Gastroesophageal sphincter (tissue), 4 donors: Measurements from ENCODE around the gene APEX1. TPM values are rescaled to one million over a fixed set of nuclear protein-coding genes. Genes with fewer than 3 reads are reported as not detected.

Experiments
- ATAC-seq: fragments of 150-250 bp; one replicate; pipeline ENCODE4 v1.9.1; 2016; ENCODE audit warnings: mild to moderate bottlenecking, moderate library complexity
- H3K27ac ChIP-seq, 4 donors: fragments of 200-600 bp; sonication (generic) in 3 of 4; 1 replicate in 3 of 4; 2 replicates in 1 of 4; pipeline ENCODE4 v1.5.1; 2016 to 2019
- H3K27me3 ChIP-seq: fragments of 200-600 bp; sonication (generic); one replicate; pipeline ENCODE4 v1.5.1; 2019
- H3K36me3 ChIP-seq, 2 donors: fragments of 200-600 bp; sonication (generic); one replicate each; pipeline ENCODE4 v1.5.1; 2019; ENCODE audit warnings: control low read depth in 1 of 2
- H3K4me1 ChIP-seq, 3 donors: fragments of 200-600 bp; sonication (generic); 1 replicate in 2 of 3; 2 replicates in 1 of 3; pipeline ENCODE4 v1.5.1; 2016 to 2019; ENCODE audit warnings: control low read depth in 2 of 3
- H3K4me3 ChIP-seq, 2 donors: fragments of 200-600 bp; sonication (generic); one replicate each; pipeline ENCODE4 v1.5.1; 2019; ENCODE audit warnings: mild to moderate bottlenecking in 1 of 2, moderate library complexity in 1 of 2
- H3K9me3 ChIP-seq, 3 donors: fragments of 200-600 bp; sonication (generic); one replicate each; pipeline ENCODE4 v1.5.1; 2017 to 2019; ENCODE audit warnings: control low read depth in 2 of 3
- EP300 ChIP-seq: sonication (generic); formaldehyde crosslinking; IDR thresholded peaks from one replicate; pipeline ENCODE4 v1.6.1; 2017; ENCODE audit warnings: antibody characterized with exemption, mild to moderate bottlenecking
- POLR2A ChIP-seq, 2 donors: fragments of 450-650 bp; IDR thresholded peaks; one replicate each; pipeline ENCODE4 v1.6.1; 2017; ENCODE audit warnings: antibody characterized with exemption in 2 of 2, mild to moderate bottlenecking in 2 of 2, moderate library complexity in 1 of 2
- POLR2AphosphoS5 ChIP-seq: sonication (generic); formaldehyde crosslinking; IDR thresholded peaks from one replicate; pipeline ENCODE4 v1.6.1; 2017; ENCODE audit warnings: antibody characterized with exemption
- WGBS, 2 donors: methylation state at CpG; one replicate each; pipeline ENCODE4 v1.1.5; 2018; ENCODE audit warnings: low coverage in 1 of 2; 5-methylcytosine and 5-hydroxymethylcytosine counted together
- total RNA-seq, 4 donors: library from RNA; depleted of rRNA; stranded (reverse); fragments of >200 nt; gene quantifications; one replicate each; pipeline ENCODE4 v1.1.0, GENCODE V29; 2016
- TF ChIP-seq, protein P1 (sequence below), 4 experiments: fragments of 200-600 bp in 2 of 4; fragments of 450-650 bp in 2 of 4; sonication (generic) in 1 of 4; IDR thresholded peaks; one replicate each; pipeline ENCODE4 v1.5.1; 2017 to 2019; ENCODE audit warnings: antibody characterized with exemption in 4 of 4, mild to moderate bottlenecking in 2 of 4, moderate library complexity in 2 of 4

Gene APEX1
- total RNA-seq, 4 donors from 2014 or later, result 86.2 to 120 (median 98.0) TPM

- Histone ChIP-seq H3K36me3 (peaks cover 0 to under 1% of the 10 kb centered on the region in 2 donors), H3K27me3 (no peaks in the 10 kb centered on the region), H3K4me1 (peaks cover 4 to 34% (median 5%) of the 10 kb centered on the region in 3 donors), H3K4me3 (peak overlapping the region; percentile 47 to 88), H3K27ac (peak overlapping the region; percentile 70 to 98 (median 96)), H3K9me3 (no peaks in the 10 kb centered on the region)
- ATAC-seq, result no peak
- TF ChIP-seq EP300 (no peak), POLR2AphosphoS5 (no peak), POLR2A (IDR thresholded peaks at IDR 0.05) (no peak)
- TF ChIP-seq, protein P1, sequence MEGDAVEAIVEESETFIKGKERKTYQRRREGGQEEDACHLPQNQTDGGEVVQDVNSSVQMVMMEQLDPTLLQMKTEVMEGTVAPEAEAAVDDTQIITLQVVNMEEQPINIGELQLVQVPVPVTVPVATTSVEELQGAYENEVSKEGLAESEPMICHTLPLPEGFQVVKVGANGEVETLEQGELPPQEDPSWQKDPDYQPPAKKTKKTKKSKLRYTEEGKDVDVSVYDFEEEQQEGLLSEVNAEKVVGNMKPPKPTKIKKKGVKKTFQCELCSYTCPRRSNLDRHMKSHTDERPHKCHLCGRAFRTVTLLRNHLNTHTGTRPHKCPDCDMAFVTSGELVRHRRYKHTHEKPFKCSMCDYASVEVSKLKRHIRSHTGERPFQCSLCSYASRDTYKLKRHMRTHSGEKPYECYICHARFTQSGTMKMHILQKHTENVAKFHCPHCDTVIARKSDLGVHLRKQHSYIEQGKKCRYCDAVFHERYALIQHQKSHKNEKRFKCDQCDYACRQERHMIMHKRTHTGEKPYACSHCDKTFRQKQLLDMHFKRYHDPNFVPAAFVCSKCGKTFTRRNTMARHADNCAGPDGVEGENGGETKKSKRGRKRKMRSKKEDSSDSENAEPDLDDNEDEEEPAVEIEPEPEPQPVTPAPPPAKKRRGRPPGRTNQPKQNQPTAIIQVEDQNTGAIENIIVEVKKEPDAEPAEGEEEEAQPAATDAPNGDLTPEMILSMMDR (IDR thresholded peaks at IDR 0.05), result no peak
- 0 to 5% methylated on average over 6 to 8 of the region's 9 CpGs for WGBS, 2 donors
Measured at GRCh38 chr14:20413744-20414082, 41.3 kb upstream of the APEX1 start.

- H3K4me1 ChIP-seq, result peaks cover 4 to 34% (median 5%) of the 10 kb centered on the region in 3 donors
- TF ChIP-seq, protein P1 (IDR thresholded peaks at IDR 0.05), result peak; percentile 50 to 58 (median 56)
- no peak for TF ChIP-seq POLR2A (IDR thresholded peaks at IDR 0.05)
- H3K27me3 ChIP-seq, result no peaks in the 10 kb centered on the region
- 40 to 54% methylated on average over 3 of the region's 3 CpGs for WGBS, 2 donors
- H3K9me3 ChIP-seq, result no peaks in the 10 kb centered on the region
- no peaks in the 10 kb centered on the region for H3K36me3 ChIP-seq
- H3K4me3 ChIP-seq, result no peak overlapping the region
- peak; percentile 14 for ATAC-seq
- H3K27ac ChIP-seq, result peak overlapping the region in 1 of 4 donors; percentile 19
Measured at GRCh38 chr14:20415782-20416206, 39.2 kb upstream of the APEX1 start.

DNA sequence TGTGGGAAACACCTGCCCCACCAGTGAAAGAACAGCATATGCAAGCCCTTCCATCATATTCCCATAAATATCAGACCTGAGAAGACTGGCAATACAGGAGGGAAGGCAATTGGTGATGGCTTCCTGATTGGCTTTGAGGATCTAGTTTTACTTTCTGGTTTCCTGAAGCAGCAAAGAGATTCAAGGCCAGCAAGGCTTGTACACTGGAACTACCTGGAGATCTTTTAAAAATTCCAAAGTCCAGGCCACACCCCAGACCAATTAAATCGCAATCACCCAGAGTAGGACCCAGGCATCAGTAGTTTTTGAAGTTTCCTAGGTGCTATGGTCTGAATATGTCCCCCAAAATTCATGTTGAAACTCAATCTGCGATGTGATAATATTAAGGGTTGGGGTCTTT lies 38.8 kb upstream of the APEX1 start:
- WGBS, 2 donors, result 83 to 89% methylated on average over 1 to 2 of the region's 2 CpGs
- peaks cover 4 to 29% (median 5%) of the 10 kb centered on the region in 3 donors for H3K4me1 ChIP-seq
- no peak for ATAC-seq
- H3K4me3 ChIP-seq, result no peak overlapping the region
- peak overlapping the region in 1 of 4 donors; percentile 19 for H3K27ac ChIP-seq
- H3K36me3 ChIP-seq, result no peaks in the 10 kb centered on the region
- H3K9me3 ChIP-seq, result no peaks in the 10 kb centered on the region
- H3K27me3 ChIP-seq, result no peaks in the 10 kb centered on the region
- TF ChIP-seq POLR2A (IDR thresholded peaks at IDR 0.05) (no peak), EP300 (no peak), POLR2AphosphoS5 (no peak)
- TF ChIP-seq, protein P1 (IDR thresholded peaks at IDR 0.05), result no peak

GRCh38 chr14:20417250-20418186 lies 37.5 kb upstream of the APEX1 start:
- TF ChIP-seq, protein P1 (IDR thresholded peaks at IDR 0.05), result no peak
- no peak for TF ChIP-seq POLR2A (IDR thresholded peaks at IDR 0.05)
- TF ChIP-seq EP300, result no peak
- TF ChIP-seq POLR2AphosphoS5, result no peak
- H3K27ac ChIP-seq, result no peak overlapping the region
- no peaks in the 10 kb centered on the region for H3K36me3 ChIP-seq
- WGBS, 2 donors, result 68 to 71% methylated on average over 6 to 7 of the region's 7 CpGs
- peaks cover 0 to 16% (median 0%) of the 10 kb centered on the region in 3 donors for H3K4me1 ChIP-seq
- no peaks in the 10 kb centered on the region for H3K9me3 ChIP-seq
- no peak overlapping the region for H3K4me3 ChIP-seq
- H3K27me3 ChIP-seq, result no peaks in the 10 kb centered on the region
- ATAC-seq, result no peak

- no peaks in the 10 kb centered on the region for H3K27me3 ChIP-seq
- TF ChIP-seq POLR2AphosphoS5 (no peak), EP300 (no peak), POLR2A (IDR thresholded peaks at IDR 0.05) (no peak)
- TF ChIP-seq, protein P1 (IDR thresholded peaks at IDR 0.05), result no peak
- WGBS, 2 donors, result 78 to 86% methylated on average over 2 of the region's 2 CpGs
- H3K4me3 ChIP-seq, result no peak overlapping the region
- H3K4me1 ChIP-seq, result peaks cover 0 to 16% (median 0%) of the 10 kb centered on the region in 3 donors
- no peaks in the 10 kb centered on the region for H3K9me3 ChIP-seq
- no peaks in the 10 kb centered on the region for H3K36me3 ChIP-seq
- no peak for ATAC-seq
- no peak overlapping the region for H3K27ac ChIP-seq
Measured at GRCh38 chr14:20418501-20418909, 36.5 kb upstream of the APEX1 start.
